Activated CD4-positive, alpha-beta T cell treated with anti-CD3 and anti-CD28 coated beads, Interleukin-2, amount 10 ng/mL, durations not matched to agents 7 days and 5 days (primary cell): Measurements from ENCODE around the gene SLC25A41. TPM values are rescaled to one million over a fixed set of nuclear protein-coding genes. Genes with fewer than 3 reads are reported as not detected.
A peak's percentile ranks its signal among the peaks of the same experiment; 100 is the strongest.

Experiments used
- CTCF ChIA-PET: fragments of 350-600 bp; sonication (Branson Sonifier 250); formaldehyde crosslinking; loops from one replicate; lab custom pipeline; 2021; ENCODE audit warnings: antibody characterized with exemption; lab: Charles Lee
- POLR2A ChIA-PET: fragments of 350-600 bp; sonication (Branson Sonifier 250); formaldehyde crosslinking; loops from one replicate; lab custom pipeline; 2021; ENCODE audit warnings: antibody characterized with exemption; lab: Charles Lee
- DNase-seq: peaks from one replicate; pipeline ENCODE4 v3.0.0-alpha.2; 2020
- H3K27ac Mint-ChIP-seq: one replicate; pipeline ENCODE4 v1.8.0; 2021; ENCODE audit warnings: mild to moderate bottlenecking, moderate library complexity, mixed read lengths
- H3K27me3 Mint-ChIP-seq: one replicate; pipeline ENCODE4 v1.8.0; 2021; ENCODE audit warnings: mixed read lengths
- H3K36me3 Mint-ChIP-seq: one replicate; pipeline ENCODE4 v1.8.0; 2021; ENCODE audit warnings: low read depth, mixed read lengths
- H3K4me1 Mint-ChIP-seq: one replicate; pipeline ENCODE4 v1.8.0; 2021; ENCODE audit warnings: mixed read lengths
- H3K4me3 Mint-ChIP-seq: one replicate; pipeline ENCODE4 v1.8.0; 2021; ENCODE audit warnings: mild to moderate bottlenecking, moderate library complexity, mixed read lengths
- H3K9me3 Mint-ChIP-seq: one replicate; pipeline ENCODE4 v1.8.0; 2021; ENCODE audit warnings: mixed read lengths
- microRNA-seq: library from miRNA; unstranded; fragments of <30 nt; microRNA quantifications from one replicate; pipeline ENCODE4 v1.2.0, GENCODE V29; 2021; ENCODE audit warnings: borderline microRNAs expressed, borderline replicate concordance
- total RNA-seq, 2 experiments: library from RNA; stranded (reverse); gene quantifications; one replicate each; pipeline ENCODE4 v1.2.3, GENCODE V29; 2021

SLC25A41 gene
- total RNA-seq, 2 experiments from 2014 or later = 0.42 to 0.55 TPM

DNA sequence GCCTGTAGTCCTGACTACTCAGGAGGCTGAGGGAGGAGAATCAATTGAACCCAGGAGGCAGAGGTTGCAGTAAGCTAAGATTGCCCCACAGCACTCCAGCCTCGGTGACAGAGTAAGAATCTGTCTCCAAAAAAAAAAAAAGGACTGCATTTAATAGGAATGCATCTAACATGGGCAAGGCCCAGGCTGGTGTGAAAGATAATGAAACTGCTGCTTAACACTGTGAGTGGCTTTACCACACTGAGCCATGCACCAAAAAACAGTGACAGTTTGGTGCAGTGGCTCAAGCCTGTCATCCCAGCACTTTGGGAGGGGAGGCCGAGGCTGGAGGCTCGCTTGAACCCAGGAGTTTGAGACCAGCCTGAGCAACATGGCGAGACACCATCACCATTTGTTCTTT lies 49.2 kb downstream of the SLC25A41 start:
- Mint-ChIP-seq H3K27ac (no peak overlapping the region), H3K4me1 (peaks cover 4% of the 10 kb centered on the region), H3K4me3 (no peak overlapping the region), H3K9me3 (no peaks in the 10 kb centered on the region), H3K27me3 (no peaks in the 10 kb centered on the region), H3K36me3 (peaks cover 52% of the 10 kb centered on the region)
- DNase-seq = no peak
- ChIA-PET POLR2A (no interaction called here), CTCF (interaction anchor here (0.5 kb wide), 1 partner anchor 90 kb away, joined by 4 read pairs; no protein-coding TSS in a partner anchor)

DNA sequence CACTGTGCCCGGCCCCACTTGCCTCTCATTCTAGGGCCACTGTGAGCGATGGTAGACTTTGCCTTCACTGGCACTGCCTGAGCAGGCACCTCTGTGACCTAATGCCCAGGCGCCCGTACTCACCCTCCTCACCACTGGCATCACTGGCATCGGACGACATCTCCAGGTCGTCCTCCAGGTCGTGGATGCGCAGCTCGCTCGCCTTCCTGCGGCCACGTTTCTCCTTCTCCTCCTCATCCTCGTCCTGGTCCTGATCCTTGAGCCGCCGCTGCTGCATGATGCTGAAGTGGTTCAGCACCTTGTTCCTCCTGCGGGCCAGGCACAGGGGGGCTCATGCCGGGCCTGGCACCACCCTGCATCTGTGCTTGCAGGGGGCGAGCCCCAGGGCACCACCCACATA lies 50.4 kb downstream of the SLC25A41 start:
- CTCF ChIA-PET = no interaction called here
- DNase-seq = no peak
- POLR2A ChIA-PET = no interaction called here
- no peaks in the 10 kb centered on the region for H3K27me3 Mint-ChIP-seq
- peaks cover 2% of the 10 kb centered on the region for H3K4me1 Mint-ChIP-seq
- no peak overlapping the region for H3K4me3 Mint-ChIP-seq
- no peak overlapping the region for H3K27ac Mint-ChIP-seq
- no peaks in the 10 kb centered on the region for H3K9me3 Mint-ChIP-seq
- H3K36me3 Mint-ChIP-seq = peaks cover 48% of the 10 kb centered on the region

DNA sequence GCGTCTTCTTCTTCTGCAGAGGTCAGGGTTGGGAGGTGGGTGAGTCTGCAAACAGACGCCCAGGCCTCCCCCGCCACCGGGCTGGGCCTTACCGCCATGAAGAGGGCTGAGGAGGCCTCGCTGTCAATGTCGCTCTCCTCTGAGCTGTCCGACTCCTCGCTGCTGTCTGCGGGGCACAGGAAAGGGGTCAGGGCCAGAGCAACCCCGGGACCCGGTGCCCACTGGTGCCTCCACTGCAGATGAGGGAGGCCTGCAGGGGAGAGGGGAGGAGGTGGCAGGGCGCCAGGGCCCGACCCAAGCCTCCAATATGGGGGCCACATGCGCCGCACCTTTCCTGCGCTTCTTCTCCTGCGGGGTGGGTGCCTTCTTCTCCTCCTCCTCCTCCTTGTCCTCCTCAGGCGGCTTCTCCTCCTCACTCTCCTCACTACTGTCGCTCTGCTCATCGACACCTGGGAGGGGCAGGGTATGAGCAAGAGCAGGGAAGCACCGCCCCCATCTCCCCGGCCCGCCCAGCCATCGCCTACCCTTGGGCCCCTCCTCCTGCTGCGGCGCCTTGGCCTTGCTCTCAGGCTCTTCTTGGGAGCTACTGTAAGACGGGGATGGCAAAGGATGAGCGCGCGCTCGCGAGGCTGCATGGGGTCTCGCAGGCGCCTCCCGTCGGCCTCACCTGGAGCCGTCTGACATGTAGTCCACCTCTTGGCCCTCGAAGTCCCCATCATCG lies 52.4 kb downstream of the SLC25A41 start:
- no peaks in the 10 kb centered on the region for H3K27me3 Mint-ChIP-seq
- H3K4me3 Mint-ChIP-seq = no peak overlapping the region
- CTCF ChIA-PET = no interaction called here
- no peaks in the 10 kb centered on the region for H3K4me1 Mint-ChIP-seq
- H3K27ac Mint-ChIP-seq = no peak overlapping the region
- H3K36me3 Mint-ChIP-seq = peaks cover 40% of the 10 kb centered on the region
- POLR2A ChIA-PET = no interaction called here
- no peaks in the 10 kb centered on the region for H3K9me3 Mint-ChIP-seq
- DNase-seq = no peak

DNA sequence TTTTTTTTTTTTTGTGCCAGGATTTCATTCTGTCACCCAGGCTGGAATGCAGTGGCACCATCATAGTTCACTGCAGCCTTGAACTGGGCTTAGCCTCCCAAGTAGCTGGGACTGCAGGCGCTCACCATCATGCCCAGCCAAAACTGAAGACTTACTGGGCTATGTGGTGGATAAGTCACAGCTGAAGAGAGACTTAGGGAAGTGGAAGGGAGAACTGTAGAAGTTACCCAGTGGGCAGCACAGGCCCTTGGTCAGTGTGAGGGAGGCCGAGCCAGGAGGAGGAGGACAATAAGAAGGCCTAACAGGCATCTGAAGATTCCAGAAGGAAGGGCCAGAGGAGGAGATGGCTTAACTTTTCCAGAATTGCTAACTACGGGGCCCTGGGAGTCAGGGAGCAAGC lies 53.8 kb downstream of the SLC25A41 start:
- Mint-ChIP-seq H3K36me3 (peaks cover 36% of the 10 kb centered on the region), H3K4me3 (no peak overlapping the region), H3K27ac (no peak overlapping the region), H3K27me3 (no peaks in the 10 kb centered on the region), H3K4me1 (no peaks in the 10 kb centered on the region), H3K9me3 (no peaks in the 10 kb centered on the region)
- POLR2A ChIA-PET = interaction anchor here (0.6 kb wide), 1 partner anchor 45 kb away, joined by 3 read pairs; the partner anchor contains the start of gene KHSRP
- CTCF ChIA-PET = no interaction called here
- no peak for DNase-seq

DNA sequence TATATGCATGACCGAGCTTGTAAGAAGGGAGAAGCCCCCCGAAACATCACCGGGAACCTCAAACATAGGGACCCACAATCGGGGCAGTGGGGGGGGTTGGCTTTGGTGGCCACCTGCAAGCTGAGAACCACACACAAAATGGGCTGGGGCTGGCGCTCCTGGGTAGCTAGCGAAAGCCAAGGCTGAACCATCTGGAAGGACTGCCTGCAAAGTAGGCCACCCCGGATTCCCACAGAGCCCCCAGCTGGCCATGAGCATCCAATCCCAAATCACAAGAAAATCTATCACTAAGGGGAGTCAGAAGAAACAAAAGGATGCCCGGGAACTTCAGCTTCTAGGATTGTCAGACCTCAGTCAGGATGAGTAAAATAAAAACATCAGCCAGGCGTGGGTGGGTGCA lies 55.1 kb downstream of the SLC25A41 start:
- H3K4me3 Mint-ChIP-seq = no peak overlapping the region
- H3K36me3 Mint-ChIP-seq = peaks cover 31% of the 10 kb centered on the region
- no peak overlapping the region for H3K27ac Mint-ChIP-seq
- no peaks in the 10 kb centered on the region for H3K9me3 Mint-ChIP-seq
- no peaks in the 10 kb centered on the region for H3K27me3 Mint-ChIP-seq
- DNase-seq = no peak
- ChIA-PET CTCF (interaction anchor here (0.7 kb wide), 1 partner anchor 95 kb away, joined by 3 read pairs; no protein-coding TSS in a partner anchor), POLR2A (no interaction called here)
- peaks cover 6% of the 10 kb centered on the region for H3K4me1 Mint-ChIP-seq

DNA sequence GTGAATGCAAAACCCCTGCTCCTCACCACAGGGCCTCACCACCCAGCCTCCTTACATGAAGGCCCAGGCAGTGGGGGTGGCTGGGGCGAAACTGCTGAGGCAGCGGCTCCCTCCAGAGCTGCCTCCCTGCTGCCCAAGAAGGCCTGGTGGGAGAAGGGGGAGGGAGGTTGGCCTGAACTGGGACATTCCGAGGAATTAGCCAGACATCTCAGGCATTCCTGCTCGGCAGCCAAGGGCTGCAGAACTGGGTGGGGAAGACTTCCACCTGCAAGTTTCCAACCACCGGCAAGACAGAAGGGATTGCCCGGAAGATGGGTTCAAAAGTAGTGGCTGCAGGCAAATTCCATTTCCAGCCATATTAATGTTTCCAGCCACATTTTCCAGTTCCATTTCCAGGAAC lies 55.5 kb downstream of the SLC25A41 start:
- Mint-ChIP-seq H3K36me3 (peaks cover 29% of the 10 kb centered on the region), H3K27ac (no peak overlapping the region), H3K4me3 (no peak overlapping the region), H3K4me1 (peaks cover 8% of the 10 kb centered on the region), H3K27me3 (no peaks in the 10 kb centered on the region), H3K9me3 (no peaks in the 10 kb centered on the region)
- no peak for DNase-seq
- CTCF ChIA-PET = interaction anchor here (0.7 to 1.7 kb wide), 2 partner anchors 8 to 94 kb away, joined by 3 to 4 read pairs; no protein-coding TSS in a partner anchor
- POLR2A ChIA-PET = no interaction called here

DNA sequence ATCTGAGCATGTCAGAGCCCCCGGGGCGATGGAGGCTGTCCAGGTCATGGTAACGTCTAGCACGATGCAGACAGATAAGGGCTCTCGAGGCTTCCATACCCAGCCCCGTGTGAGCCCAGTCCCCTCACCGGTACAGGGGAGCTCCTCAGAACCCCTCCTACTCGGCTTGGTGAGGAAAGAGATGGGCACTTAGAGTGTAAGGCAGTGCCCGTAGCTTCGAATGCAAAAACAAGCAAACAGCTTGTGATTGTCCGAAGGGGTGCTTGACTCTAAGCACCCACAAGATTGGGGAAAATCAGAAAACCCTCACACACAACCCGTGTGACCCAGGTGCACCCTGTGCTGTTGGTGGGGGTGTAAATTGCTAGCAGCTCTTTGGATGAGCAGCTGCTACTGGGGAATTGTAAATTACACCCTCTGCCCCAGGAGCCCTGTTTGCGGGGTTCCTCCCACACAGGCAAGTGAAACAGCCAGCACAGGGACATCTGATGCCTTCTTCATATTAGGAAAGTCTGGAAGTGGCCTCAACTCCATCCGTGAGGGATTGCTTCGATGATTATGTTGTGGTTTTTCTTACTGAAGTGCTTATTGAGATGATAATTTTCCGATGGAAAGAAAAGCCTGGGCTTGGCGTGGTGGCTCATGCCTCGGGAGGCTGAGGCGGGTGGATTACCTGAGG lies 56.9 kb downstream of the SLC25A41 start:
- Mint-ChIP-seq H3K36me3 (peaks cover 18% of the 10 kb centered on the region), H3K27me3 (no peaks in the 10 kb centered on the region), H3K4me1 (peaks cover 12% of the 10 kb centered on the region), H3K4me3 (no peak overlapping the region), H3K27ac (no peak overlapping the region), H3K9me3 (no peaks in the 10 kb centered on the region)
- DNase-seq = no peak
- ChIA-PET CTCF (interaction anchor here (0.6 to 1.7 kb wide), 4 partner anchors 9 to 136 kb away, joined by 3 to 5 read pairs (median 4); no protein-coding TSS in a partner anchor), POLR2A (interaction anchor here (0.6 kb wide), 1 partner anchor 634 kb away, joined by 3 read pairs; no protein-coding TSS in a partner anchor)

Small RNAs within 50 kb of the gene (microRNA-seq; reads per million reads assigned to microRNA genes)
- gene MIR3940 = 24.9 reads per million, percentile 52 among the genes with 10 or more reads in this experiment
- not detected for gene MIR6790
- not detected for gene MIR6885

Other genes starting within 250 kb of the SLC25A41 start
- gene MLLT1, start 153.8 kb downstream of the SLC25A41 start, total RNA-seq = 10 to 100 TPM; 38.4 to 46.5 TPM
- gene ACER1, start 100.2 kb downstream of the SLC25A41 start, total RNA-seq = under 1 TPM; 0.81 to 0.82 TPM
- 100 to 1,000 TPM; 124 to 125 TPM for gene CLPP, start 72.2 kb downstream of the SLC25A41 start, total RNA-seq
- 10 to 100 TPM; 32.8 to 48.2 TPM for gene ALKBH7, start 61.0 kb downstream of the SLC25A41 start, total RNA-seq
- gene PSPN, start 57.8 kb downstream of the SLC25A41 start, total RNA-seq = 1 to 10 TPM; 2.4 TPM
- 10 to 100 TPM; 61.4 to 67.7 TPM for gene GTF2F1, start 40.6 kb downstream of the SLC25A41 start, total RNA-seq
- 100 to 1,000 TPM; 301 to 308 TPM for gene KHSRP, start 9.0 kb downstream of the SLC25A41 start, total RNA-seq
- 10 to 100 TPM; 19.4 to 24.8 TPM for gene SLC25A23, start 26.0 kb upstream of the SLC25A41 start, total RNA-seq
- under 1 TPM; 0.33 to 0.64 TPM for gene CRB3, start 30.5 kb upstream of the SLC25A41 start, total RNA-seq
- gene DENND1C, start 48.0 kb upstream of the SLC25A41 start, total RNA-seq = 100 to 1,000 TPM in 1 of 2 experiments, 10 to 100 TPM in 1; 100.0 to 104 TPM
- gene TUBB4A, start 68.5 kb upstream of the SLC25A41 start, total RNA-seq = 1 to 10 TPM; 1.2 to 2.5 TPM
- gene TNFSF9, start 97.3 kb upstream of the SLC25A41 start, total RNA-seq = 1 to 10 TPM; 1.1 to 1.5 TPM
- gene CD70, start 157.4 kb upstream of the SLC25A41 start, total RNA-seq = 10 to 100 TPM; 12.6 to 12.9 TPM
- gene TNFSF14, start 236.4 kb upstream of the SLC25A41 start, total RNA-seq = 10 to 100 TPM; 20.2 to 20.8 TPM